Measurements from ENCODE around the gene ANKRD37. TPM values are rescaled to one million over a fixed set of nuclear protein-coding genes. Genes with fewer than 3 reads are reported as not detected.

Gene ANKRD37
- total and polyA plus RNA-seq, 9 of the 15 experiments (the other 6 are each of a cell fraction or from before 2014, with no cell fraction given): 1.3 to 53.7 (median 3.6) TPM

GRCh38 chr4:185359767-185360446 lies 36.7 kb upstream of the ANKRD37 start (continued):
- TF ChIP-seq PKNOX1 (IDR thresholded peaks at IDR 0.05): peak; percentile 32; the same call in 1 of the 2 replicates
- TF ChIP-seq MEIS2 (IDR thresholded peaks at IDR 0.05; ENCODE audit: partially characterized antibody): peak; percentile 39
- TF ChIP-seq RB1 (IDR thresholded peaks at IDR 0.05; ENCODE audit: low read depth): no peak
- 0 out of 4 replicates have a peak, but pooled peaks of 1 of the 2 experiments have one; percentile 11 for TF ChIP-seq TRIM24 (IDR thresholded peaks at IDR 0.05)
- TF ChIP-seq TFAP4 (CRISPR knock-in tag; IDR thresholded peaks at IDR 0.05; ENCODE audit: borderline replicate concordance): peak; percentile 11; the same call in 1 of the 2 replicates
- no peak for TF ChIP-seq STAT5A (IDR thresholded peaks at IDR 0.05; ENCODE audit: borderline replicate concordance, low read length)
- peak; percentile 61 for TF ChIP-seq EP400 (IDR thresholded peaks at IDR 0.05)
- TF ChIP-seq FOSL1 (tag; conservative IDR thresholded peaks at IDR 0.05): peak; percentile 91
- peak; percentile 83 for TF ChIP-seq SMARCE1 (IDR thresholded peaks at IDR 0.05)
- TF ChIP-seq GATA2 (CRISPR knock-in tag; IDR thresholded peaks at IDR 0.05): peak; percentile 33; the same call in 1 of the 2 replicates
- TF ChIP-seq KLF13 (tag; IDR thresholded peaks at IDR 0.05; ENCODE audit: borderline replicate concordance, low read depth): no peak
- 0 out of 2 replicates have a peak, but pooled peaks have one; percentile 50 for TF ChIP-seq GATAD2B (IDR thresholded peaks at IDR 0.05; ENCODE audit: borderline replicate concordance)
- TF ChIP-seq ZFPM2 (CRISPR knock-in tag; IDR thresholded peaks at IDR 0.05): no peak
- no peak for TF ChIP-seq ZNF583 (CRISPR knock-in tag; IDR thresholded peaks at IDR 0.05)
- no peak for TF ChIP-seq ZNF77 (CRISPR knock-in tag; IDR thresholded peaks at IDR 0.05)
- peak in 1 of 3 experiments; percentile 64 for TF ChIP-seq YY1 (IDR thresholded peaks at IDR 0.05; ENCODE audit: borderline replicate concordance in 1 of 3, control insufficient read depth in 1 of 3, extremely low read depth in 1 of 3, insufficient read depth in 3 of 3, insufficient read length in 1 of 3, insufficient replicate concordance in 2 of 3, low read depth in 1 of 3, low read length in 2 of 3)
- peak; percentile 78 for TF ChIP-seq NFE2 (IDR thresholded peaks at IDR 0.05; ENCODE audit: low read depth)
- 0 out of 4 replicates have a peak, but pooled peaks of 1 of the 2 experiments have one; percentile 22 for TF ChIP-seq TBL1XR1 (IDR thresholded peaks at IDR 0.05; ENCODE audit: low read length in 2 of 2)
- 0 out of 2 replicates have a peak, but pooled peaks have one; percentile 29 for TF ChIP-seq CBFA2T3 (IDR thresholded peaks at IDR 0.05)
- no peak for TF ChIP-seq TEAD1 (CRISPR knock-in tag; IDR thresholded peaks at IDR 0.05)
- TF ChIP-seq NRF1 (conservative IDR thresholded peaks at IDR 0.05 in 1 of 2, IDR thresholded peaks at IDR 0.05 in 1 of 2): no peak
- TF ChIP-seq NR4A1 (CRISPR knock-in tag; IDR thresholded peaks at IDR 0.05): no peak
- 0 out of 2 replicates have a peak, but pooled peaks have one; percentile 35 for TF ChIP-seq NR4A1 (tag; IDR thresholded peaks at IDR 0.05)
- TF ChIP-seq, protein P1, sequence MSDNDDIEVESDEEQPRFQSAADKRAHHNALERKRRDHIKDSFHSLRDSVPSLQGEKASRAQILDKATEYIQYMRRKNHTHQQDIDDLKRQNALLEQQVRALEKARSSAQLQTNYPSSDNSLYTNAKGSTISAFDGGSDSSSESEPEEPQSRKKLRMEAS (CRISPR knock-in tag; IDR thresholded peaks at IDR 0.05): peak; percentile 74
- peak; percentile 87 for TF ChIP-seq JUN (IDR thresholded peaks at IDR 0.05; ENCODE audit: borderline replicate concordance, low read depth, low read length)
- no peak for TF ChIP-seq JUN (CRISPR knock-in tag; IDR thresholded peaks at IDR 0.05; ENCODE audit: borderline replicate concordance)

Measured in K562 (cell line).